Neural cell (in vitro differentiated cells): ENCODE measurements around the gene POU3F1. TPM values are rescaled to one million over a fixed set of nuclear protein-coding genes. Genes with fewer than 3 reads are reported as not detected.
"Not testable (repeated sequence)": the region's sequence is repeated elsewhere in the genome, so short reads cannot be mapped to it uniquely, and the experiment has no call there.

Experiments
- H2AFZ ChIP-seq: fragments of 200-600, 300-800 bp; sonication (generic), shearing (Covaris generic); 2 replicates; pipeline ENCODE4 v1.6.0; 2014; ENCODE audit warnings: low read depth, mild to moderate bottlenecking, antibody characterized with exemption, low read length, moderate library complexity
- H3F3A ChIP-seq: fragments of 200-600 bp; shearing (Covaris generic); 2 replicates; pipeline ENCODE4 v1.6.1; 2016; ENCODE audit warnings: mild to moderate bottlenecking, moderate library complexity, mixed read lengths, antibody characterized with exemption, low read length; ENCODE audit not compliant: insufficient read depth, poor library complexity, severe bottlenecking
- H3K27ac ChIP-seq: fragments of 200-600, 300-800 bp; sonication (generic), shearing (Covaris generic); 2 replicates; pipeline ENCODE4 v1.5.1; 2014; ENCODE audit warnings: mild to moderate bottlenecking, low read length, moderate library complexity
- H3K27me3 ChIP-seq: fragments of 300-800, 200-600 bp; sonication (generic), shearing (Covaris generic); 2 replicates; pipeline ENCODE4 v1.6.0; 2014; ENCODE audit warnings: mild to moderate bottlenecking, low read depth, low read length, moderate library complexity; ENCODE audit not compliant: insufficient read depth
- H3K36me3 ChIP-seq: fragments of 300-800, 200-600 bp; sonication (generic), shearing (Covaris generic); 2 replicates; pipeline ENCODE4 v1.5.1; 2014; ENCODE audit warnings: mild to moderate bottlenecking, antibody characterized with exemption, low read length, moderate library complexity; ENCODE audit not compliant: insufficient read depth
- H3K4me2 ChIP-seq: fragments of 300-800, 200-600 bp; sonication (generic), shearing (Covaris generic); 2 replicates; pipeline ENCODE4 v1.6.0; 2014; ENCODE audit warnings: mild to moderate bottlenecking, low read length
- H3K4me3 ChIP-seq: fragments of 300-800, 200-600 bp; sonication (generic), shearing (Covaris generic); 2 replicates; pipeline ENCODE4 v1.5.1; 2014; ENCODE audit warnings: mild to moderate bottlenecking, low read length, moderate library complexity
- H3K79me2 ChIP-seq: fragments of 200-600 bp; shearing (Covaris generic); replicated peaks from 2 replicates; pipeline ENCODE4 v1.6.0; 2014; ENCODE audit warnings: mild to moderate bottlenecking, low read length, moderate library complexity; ENCODE audit not compliant: insufficient read depth
- H3K9ac ChIP-seq: fragments of 300-800, 200-600 bp; sonication (generic), shearing (Covaris generic); 2 replicates; pipeline ENCODE4 v1.6.1; 2016; ENCODE audit warnings: mild to moderate bottlenecking, low read length, mixed read lengths
- H3K9me2 ChIP-seq: fragments of 200-600 bp; shearing (Covaris generic); 2 replicates; pipeline ENCODE4 v1.6.1; 2016; ENCODE audit warnings: mild to moderate bottlenecking, low read length, mixed read lengths; ENCODE audit not compliant: insufficient read depth
- H3K9me3 ChIP-seq: fragments of 200-600, 300-800 bp; sonication (generic), shearing (Covaris generic); 2 replicates; pipeline ENCODE4 v1.6.1; 2016; ENCODE audit warnings: mild to moderate bottlenecking, mixed run types, low read length, moderate library complexity, mixed read lengths
- H4K20me1 ChIP-seq: fragments of 200-600 bp; shearing (Covaris generic); 2 replicates; pipeline ENCODE4 v1.6.1; 2016; ENCODE audit warnings: mild to moderate bottlenecking, mixed run types; ENCODE audit not compliant: insufficient read depth
- CTCF ChIP-seq: fragments of 450-650 bp; IDR thresholded peaks from 2 replicates; pipeline ENCODE4 v1.5.1; 2014; ENCODE audit warnings: antibody characterized with exemption, mild to moderate bottlenecking, moderate library complexity; ENCODE audit not compliant: poor library complexity, severe bottlenecking
- EP300 ChIP-seq: fragments of 450-650 bp; conservative IDR thresholded peaks from 2 replicates; pipeline ENCODE4 v1.6.1; 2014; ENCODE audit warnings: antibody characterized with exemption, mild to moderate bottlenecking, moderate library complexity; ENCODE audit not compliant: poor library complexity, severe bottlenecking
- EZH2 ChIP-seq: fragments of 200-600, 300-800 bp; shearing (Covaris generic), sonication (generic); IDR thresholded peaks from 2 replicates; pipeline ENCODE4 v1.6.1; 2014; ENCODE audit warnings: antibody characterized with exemption, low read length, borderline replicate concordance, mild to moderate bottlenecking; ENCODE audit not compliant: insufficient read depth, poor library complexity, severe bottlenecking
- MXI1 ChIP-seq: fragments of 450-650 bp; conservative IDR thresholded peaks from 2 replicates; pipeline ENCODE4 v1.6.1; 2014; ENCODE audit warnings: antibody characterized with exemption, mild to moderate bottlenecking; ENCODE audit not compliant: poor library complexity, severe bottlenecking
- POLR2AphosphoS5 ChIP-seq: IDR thresholded peaks from 2 replicates; pipeline ENCODE4 v1.6.1; 2012
- RAD21 ChIP-seq: fragments of 450-650 bp; conservative IDR thresholded peaks from 2 replicates; pipeline ENCODE4 v1.6.1; 2014; ENCODE audit warnings: antibody characterized with exemption, mild to moderate bottlenecking, moderate library complexity
- SMC3 ChIP-seq: fragments of 450-650 bp; conservative IDR thresholded peaks from 2 replicates; pipeline ENCODE4 v1.6.1; 2014; ENCODE audit warnings: antibody characterized with exemption, mild to moderate bottlenecking, moderate library complexity; ENCODE audit not compliant: poor library complexity
- TAF1 ChIP-seq: IDR thresholded peaks from 2 replicates; pipeline ENCODE4 v1.6.1; 2012; ENCODE audit warnings: low read depth
- polyA plus RNA-seq: library from polyadenylated mRNA; depleted of rRNA; stranded (reverse); fragments of >200 nt; gene quantifications from 2 replicates; pipeline ENCODE4 v1.2.3, GENCODE V29; 2014
- TF ChIP-seq, protein P1 (sequence below): IDR thresholded peaks from 2 replicates; pipeline ENCODE4 v1.6.1; 2012; ENCODE audit warnings: borderline replicate concordance

POU3F1 gene
- polyA plus RNA-seq, 1 donor from 2014 or later: 3.1 TPM

DNA sequence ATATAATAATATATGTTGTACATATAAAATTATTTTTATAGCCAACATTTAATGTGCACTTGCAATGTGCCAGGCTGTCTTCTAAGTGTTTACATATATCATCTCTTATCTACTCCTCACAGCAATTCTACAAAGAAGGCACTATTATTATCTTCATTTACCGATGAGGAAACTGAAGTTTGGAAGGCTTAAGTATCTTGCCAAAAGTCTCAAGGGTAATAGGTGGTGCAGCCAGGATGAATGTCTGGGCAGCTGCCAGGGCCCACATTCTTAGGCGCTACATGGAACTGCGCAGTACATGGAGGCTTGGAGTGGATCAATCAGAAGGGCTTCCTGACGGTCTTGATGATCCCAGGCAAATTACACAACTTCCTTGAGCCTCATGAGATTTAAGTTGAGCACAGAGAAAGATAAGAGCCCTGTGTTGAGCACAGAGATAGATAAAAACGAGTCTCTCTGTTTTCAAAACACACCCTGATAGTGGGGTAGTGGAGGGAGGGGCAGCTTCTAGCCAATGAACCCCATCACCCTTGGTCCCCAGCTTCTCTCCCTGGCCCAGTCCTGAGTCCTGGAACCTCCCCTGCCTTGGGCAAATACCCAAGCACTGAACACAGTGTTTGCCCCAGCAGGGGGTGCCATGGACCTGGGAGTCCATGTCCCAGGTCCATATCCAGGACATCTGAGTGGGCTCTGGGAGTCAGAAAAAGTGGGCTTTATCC lies 9.2 kb downstream of the POU3F1 start:
- Histone ChIP-seq H3K4me3 (no peak overlapping the region), H3K27me3 (peaks cover 5% of the 10 kb centered on the region), H3F3A (no peaks in the 10 kb centered on the region), H3K4me2 (no peak overlapping the region), H3K9me2 (no peaks in the 10 kb centered on the region), H3K79me2 (no peaks in the 10 kb centered on the region), H3K36me3 (no peaks in the 10 kb centered on the region), H3K9ac (no peak overlapping the region), H2AFZ (no peak overlapping the region), H3K27ac (no peak overlapping the region), H3K9me3 (no peaks in the 10 kb centered on the region), H4K20me1 (no peaks in the 10 kb centered on the region)
- TF ChIP-seq SMC3 (no peak), MXI1 (no peak), TAF1 (no peak), CTCF (no peak), EP300 (no peak), RAD21 (no peak), POLR2AphosphoS5 (no peak), EZH2 (no peak)
- TF ChIP-seq, protein P1, sequence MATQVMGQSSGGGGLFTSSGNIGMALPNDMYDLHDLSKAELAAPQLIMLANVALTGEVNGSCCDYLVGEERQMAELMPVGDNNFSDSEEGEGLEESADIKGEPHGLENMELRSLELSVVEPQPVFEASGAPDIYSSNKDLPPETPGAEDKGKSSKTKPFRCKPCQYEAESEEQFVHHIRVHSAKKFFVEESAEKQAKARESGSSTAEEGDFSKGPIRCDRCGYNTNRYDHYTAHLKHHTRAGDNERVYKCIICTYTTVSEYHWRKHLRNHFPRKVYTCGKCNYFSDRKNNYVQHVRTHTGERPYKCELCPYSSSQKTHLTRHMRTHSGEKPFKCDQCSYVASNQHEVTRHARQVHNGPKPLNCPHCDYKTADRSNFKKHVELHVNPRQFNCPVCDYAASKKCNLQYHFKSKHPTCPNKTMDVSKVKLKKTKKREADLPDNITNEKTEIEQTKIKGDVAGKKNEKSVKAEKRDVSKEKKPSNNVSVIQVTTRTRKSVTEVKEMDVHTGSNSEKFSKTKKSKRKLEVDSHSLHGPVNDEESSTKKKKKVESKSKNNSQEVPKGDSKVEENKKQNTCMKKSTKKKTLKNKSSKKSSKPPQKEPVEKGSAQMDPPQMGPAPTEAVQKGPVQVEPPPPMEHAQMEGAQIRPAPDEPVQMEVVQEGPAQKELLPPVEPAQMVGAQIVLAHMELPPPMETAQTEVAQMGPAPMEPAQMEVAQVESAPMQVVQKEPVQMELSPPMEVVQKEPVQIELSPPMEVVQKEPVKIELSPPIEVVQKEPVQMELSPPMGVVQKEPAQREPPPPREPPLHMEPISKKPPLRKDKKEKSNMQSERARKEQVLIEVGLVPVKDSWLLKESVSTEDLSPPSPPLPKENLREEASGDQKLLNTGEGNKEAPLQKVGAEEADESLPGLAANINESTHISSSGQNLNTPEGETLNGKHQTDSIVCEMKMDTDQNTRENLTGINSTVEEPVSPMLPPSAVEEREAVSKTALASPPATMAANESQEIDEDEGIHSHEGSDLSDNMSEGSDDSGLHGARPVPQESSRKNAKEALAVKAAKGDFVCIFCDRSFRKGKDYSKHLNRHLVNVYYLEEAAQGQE: no peak

DNA sequence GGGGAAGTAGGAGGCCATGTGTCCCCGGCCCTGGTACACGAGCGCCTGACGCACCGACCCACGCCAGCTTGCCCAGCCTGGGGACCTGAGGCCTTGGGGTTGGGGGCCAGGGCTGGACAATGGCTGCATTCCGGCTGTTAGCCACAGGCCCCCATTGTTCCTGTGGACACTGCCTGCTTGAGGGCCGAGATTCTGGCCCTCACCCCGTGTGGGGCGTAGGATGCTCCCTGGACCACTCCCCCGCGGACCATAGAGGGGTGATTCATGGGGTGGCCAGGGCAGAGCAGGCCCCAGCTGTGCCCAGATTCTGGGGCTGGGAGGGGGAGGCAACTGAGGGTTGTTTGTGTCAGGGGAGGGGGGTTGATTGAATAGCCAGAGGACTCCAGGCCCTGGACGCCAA lies 11.7 kb downstream of the POU3F1 start:
- no peak overlapping the region for H3K4me2 ChIP-seq
- no peaks in the 10 kb centered on the region for H3K79me2 ChIP-seq
- no peaks in the 10 kb centered on the region for H3K36me3 ChIP-seq
- H3K9me2 ChIP-seq: no peaks in the 10 kb centered on the region
- H3K4me3 ChIP-seq: no peak overlapping the region
- H3K9me3 ChIP-seq: no peaks in the 10 kb centered on the region
- H2AFZ ChIP-seq: no peak overlapping the region
- H3K27ac ChIP-seq: no peak overlapping the region
- H4K20me1 ChIP-seq: no peaks in the 10 kb centered on the region
- H3K9ac ChIP-seq: no peak overlapping the region
- TF ChIP-seq RAD21 (no peak), TAF1 (no peak), MXI1 (no peak), EZH2 (no peak), CTCF (no peak), EP300 (no peak), SMC3 (no peak), POLR2AphosphoS5 (no peak)
- TF ChIP-seq, protein P1: no peak
- H3K27me3 ChIP-seq: no peaks in the 10 kb centered on the region
- no peaks in the 10 kb centered on the region for H3F3A ChIP-seq

DNA sequence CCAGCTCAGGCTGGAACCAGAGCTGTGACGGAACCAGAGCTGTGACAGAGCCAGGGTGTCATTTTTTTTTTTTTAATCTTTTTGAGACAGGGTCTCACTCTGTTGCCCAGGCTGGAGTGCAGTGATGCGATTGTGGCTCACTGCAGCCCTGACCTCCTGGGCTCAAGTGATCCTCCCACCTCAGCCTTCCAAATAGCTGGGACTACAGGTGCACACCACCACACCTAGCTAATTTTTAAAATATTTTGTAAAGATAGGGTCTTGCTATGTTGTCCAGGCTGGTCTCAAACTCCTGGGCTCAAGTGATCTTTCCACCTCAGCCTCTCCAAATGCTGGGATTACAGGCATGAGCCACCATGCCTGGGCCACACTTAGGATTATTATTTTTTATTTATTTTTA lies 13.6 kb downstream of the POU3F1 start:
- H4K20me1 ChIP-seq, H3K36me3 ChIP-seq, H3F3A ChIP-seq, H3K9ac ChIP-seq, H2AFZ ChIP-seq, H3K4me2 ChIP-seq, H3K4me3 ChIP-seq, H3K79me2 ChIP-seq, H3K9me2 ChIP-seq, H3K9me3 ChIP-seq, H3K27ac ChIP-seq, H3K27me3 ChIP-seq: not testable (repeated sequence)
